Stimulated activated CD4-positive, alpha-beta T cell treated with anti-CD3 and anti-CD28 coated beads, Interleukin-4, amount 100 ng/mL, for 48 hours (primary cell): ENCODE measurements around the gene NBPF3.
"Not testable (repeated sequence)": the region's sequence is repeated elsewhere in the genome, so short reads cannot be mapped to it uniquely, and the experiment has no call there.

Experiments used
- DNase-seq, 2 donors: peaks; one replicate each; pipeline ENCODE4 v3.0.0-alpha.2; 2020; ENCODE audit warnings: low read depth in 2 of 2

The NBPF3 gene

DNA sequence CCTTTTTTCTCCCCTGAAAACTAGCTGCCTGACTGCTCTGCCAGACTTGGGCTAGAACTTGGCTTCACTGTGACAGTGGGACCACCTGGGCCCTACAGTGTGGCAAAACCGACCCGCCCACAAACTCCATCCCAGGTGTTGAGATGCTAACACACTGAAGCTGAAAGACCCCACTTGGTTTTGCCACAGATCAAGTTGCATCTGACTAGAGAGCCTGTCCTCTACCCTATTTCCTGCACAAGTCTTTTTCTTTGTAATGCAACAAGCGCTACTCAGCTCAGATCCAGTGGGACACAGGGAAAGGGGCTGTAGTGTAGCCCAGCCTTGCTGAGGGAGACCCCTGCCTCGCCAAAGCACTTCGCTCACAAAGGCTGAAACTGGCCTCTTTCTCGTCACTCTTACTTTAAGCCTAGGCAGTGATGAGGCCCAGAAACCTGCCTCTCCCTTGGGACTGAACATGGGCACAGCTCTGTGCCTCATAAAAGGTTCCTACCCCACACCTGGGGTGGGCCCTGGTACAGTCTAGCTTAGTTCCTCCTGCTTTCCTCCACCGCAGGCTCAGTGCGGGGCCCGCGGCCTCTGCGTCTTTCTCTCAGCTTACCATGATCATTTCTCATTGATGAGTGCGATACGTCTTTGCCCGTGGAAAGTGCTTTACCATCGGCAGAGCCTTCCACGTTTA, 79.0 kb downstream of the NBPF3 start:
- no peak for DNase-seq

DNA sequence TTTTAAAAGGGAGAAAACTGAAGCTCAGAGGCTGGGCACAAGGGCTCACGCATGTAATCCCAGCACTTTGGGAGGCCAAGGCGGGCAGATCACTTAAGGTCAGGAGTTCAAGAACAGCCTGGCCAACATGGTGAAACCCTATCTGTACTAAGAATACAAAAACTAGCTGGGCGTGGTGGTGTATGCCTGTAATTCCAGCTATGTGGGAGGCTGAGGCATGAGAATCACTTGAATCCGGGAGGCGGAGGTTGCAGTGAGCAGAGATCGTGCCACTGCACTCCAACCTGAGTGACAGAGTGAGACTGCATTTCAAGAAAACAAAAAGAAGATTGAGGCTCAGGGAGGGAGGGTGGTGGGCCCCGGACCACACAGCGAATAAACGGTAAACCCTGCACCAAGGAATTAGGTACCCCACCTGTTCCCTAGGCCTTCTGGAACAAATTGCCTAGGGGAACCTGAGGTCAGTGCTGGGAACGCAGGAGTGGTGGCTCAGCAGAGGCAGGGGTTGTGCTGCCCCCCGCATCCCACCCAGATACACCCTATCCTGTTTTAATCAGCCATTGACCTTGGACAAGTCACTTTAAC, 79.6 kb downstream of the NBPF3 start:
- DNase-seq, result not testable (repeated sequence)

DNA sequence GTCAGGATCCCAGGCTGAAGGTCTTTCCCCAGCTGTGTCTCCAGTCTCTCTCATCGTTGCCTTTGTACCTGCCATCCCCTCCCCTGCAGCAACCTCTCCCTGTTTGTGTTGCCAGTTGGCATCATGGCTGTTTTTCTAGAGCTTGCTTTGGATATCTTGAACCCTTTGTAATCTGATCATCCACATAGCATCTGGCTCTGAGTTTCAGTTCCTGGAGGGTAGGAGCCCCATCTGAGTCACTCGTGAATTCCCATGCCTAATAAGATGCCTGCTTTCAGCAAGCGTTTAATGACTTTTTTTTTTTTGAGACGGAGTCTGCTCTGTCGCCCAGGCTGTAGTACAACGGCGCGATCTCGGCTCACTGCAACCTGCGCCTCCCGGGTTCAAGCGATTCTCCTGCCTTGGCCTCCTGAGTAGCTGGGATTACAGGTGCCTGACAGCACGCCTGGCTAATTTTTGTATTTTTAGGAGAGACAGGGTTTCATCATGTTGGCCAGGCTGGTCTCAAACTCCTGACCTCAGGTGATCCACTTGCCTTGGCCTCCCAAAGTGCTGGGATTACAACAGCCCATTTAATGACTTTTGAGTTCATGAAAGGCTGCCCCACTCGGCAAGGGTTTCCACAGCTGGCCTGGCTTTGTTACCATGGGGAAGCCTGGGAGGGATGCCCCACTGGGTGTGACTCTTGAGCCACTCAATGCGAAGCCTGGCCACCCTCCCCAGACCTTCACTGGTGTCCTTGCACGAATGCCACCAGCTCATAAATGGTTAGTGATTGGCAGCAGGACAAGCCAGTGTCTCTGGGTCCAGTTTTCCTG, 81.2 kb downstream of the NBPF3 start:
- DNase-seq, result no peak

DNA sequence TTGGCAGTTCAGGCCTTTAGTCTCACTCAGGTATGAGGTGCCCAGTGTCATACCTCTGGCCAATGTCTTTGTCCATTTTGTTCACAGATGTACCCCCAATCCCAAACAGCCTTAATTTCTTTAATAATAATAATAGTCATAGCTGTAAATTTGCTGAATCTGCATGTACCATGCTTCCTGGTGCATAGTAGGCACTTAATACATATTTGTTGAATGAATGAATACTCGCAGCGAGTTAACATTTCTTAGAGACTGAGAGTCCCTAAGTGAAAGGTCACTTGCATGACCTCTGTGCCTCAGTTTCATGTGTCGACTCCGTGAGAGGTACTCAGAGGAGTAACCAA, 81.8 kb downstream of the NBPF3 start:
- DNase-seq, result no peak

DNA sequence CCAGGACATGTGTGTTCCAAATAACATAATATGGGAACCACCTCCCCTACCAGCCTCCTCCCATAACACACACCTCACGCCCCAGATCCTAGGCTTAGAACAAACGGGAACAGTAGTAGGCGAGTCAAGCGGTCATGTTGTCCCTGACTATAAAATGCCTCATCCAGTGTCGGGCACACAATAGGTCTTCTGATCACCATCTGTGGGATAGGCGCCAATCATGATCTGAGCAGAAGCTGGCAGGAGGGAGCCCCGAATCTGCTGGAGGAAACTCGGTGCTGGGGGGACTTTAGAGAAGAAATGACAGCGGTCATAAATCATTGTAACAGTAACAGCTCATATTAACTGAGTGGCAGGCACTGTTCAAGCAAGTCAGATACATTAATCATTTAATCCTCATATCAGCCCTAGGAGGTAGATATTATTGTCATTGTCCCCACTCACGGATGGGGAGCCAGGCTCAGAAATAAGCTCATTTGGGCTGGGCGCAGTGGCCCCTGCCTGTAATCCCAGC, 82.6 kb downstream of the NBPF3 start:
- no peak for DNase-seq

DNA sequence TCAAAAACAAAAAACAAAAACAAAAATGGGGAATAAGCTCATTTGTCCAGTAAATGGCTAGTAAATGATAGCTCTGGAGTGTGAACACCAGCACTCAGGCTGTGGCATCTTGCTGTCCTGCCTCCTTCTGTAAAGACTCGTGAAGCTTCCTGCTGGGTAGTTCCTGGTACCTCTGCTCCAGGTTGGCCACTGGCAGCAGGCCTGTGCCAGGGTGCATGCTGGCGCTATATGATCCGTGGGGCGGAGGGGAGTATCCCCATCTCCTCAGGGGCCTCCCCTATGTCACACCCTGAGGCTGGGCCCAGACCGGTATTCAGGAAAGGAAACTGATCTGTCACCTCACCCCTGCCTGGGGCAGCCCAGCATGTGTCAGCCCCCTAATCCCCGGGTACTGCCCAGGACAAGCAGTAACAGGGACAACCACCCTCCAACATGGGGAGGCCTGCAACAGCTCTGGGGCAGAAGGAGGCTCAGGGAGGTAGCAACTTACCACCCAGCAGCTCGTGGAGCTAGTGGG, 83.4 kb downstream of the NBPF3 start:
- DNase-seq, result no peak

DNA sequence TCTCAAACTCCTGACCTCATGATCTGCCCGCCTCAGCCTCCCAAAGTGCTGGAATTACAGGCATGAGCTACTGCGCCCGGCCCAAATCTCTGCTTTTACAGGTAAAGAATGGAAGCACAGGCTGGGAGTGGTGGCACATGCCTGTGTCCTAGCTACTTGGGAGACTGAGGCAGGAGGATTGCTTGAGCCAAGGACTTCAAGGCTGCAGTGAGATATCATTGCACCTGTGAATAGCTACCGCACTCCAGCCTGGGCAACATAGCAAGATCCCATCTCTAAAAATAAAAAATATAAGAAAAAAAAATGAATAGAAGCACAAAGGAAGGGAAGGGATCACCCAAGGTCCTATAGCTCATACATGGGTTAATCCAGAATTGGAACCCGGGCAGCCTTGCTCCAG, 84.3 kb downstream of the NBPF3 start:
- DNase-seq, result no peak

DNA sequence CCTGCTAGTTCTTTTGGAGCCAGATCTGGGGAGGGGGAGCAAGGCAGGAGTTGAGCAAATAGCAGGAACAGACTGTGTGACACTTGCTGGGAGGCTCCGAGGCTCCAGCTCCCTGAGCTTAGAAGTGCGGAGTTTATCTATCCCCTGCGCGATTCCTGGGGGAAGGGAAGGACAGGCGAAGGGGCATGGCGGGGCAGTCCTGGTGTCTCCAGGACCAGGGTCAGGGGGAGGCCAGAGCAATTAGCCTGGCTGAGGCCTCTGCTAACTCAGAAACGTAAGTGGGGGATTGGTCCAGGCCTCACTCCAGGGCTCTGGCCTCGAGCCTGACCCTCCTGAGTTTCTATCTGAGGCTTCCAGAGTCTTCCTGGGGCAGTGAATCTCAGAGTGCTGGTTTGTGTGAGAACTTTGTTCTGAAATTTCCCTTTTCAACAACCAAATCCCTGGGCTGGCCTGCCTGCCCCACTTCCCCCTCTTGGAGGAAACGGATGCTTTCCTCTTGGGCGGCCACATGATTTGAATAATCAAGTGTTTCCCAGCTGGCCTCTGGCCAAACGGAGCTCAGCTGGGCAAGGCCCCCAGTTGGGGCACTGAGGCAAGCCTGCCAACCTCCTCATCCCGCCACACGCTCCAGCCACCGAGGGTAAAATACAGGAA, 84.9 kb downstream of the NBPF3 start:
- no peak for DNase-seq

DNA sequence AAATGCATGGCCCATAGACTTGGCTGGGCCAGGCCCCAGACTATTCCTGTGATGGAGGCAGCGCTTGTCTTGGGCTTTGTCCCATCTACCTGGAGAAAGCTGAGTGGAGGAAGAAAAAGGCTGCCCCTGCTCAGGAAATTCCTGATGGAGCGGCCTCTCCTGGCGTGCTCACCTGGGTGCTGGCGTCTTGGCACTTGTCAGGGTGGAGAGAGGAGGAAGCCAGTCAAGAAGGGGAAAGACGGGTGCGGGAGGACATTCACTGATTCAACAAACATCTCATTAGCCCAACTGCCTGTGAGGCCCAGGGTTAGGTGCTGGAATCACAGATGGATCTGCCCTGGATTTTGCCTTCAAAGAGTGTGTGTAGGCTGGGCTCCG, 85.4 kb downstream of the NBPF3 start:
- no peak for DNase-seq

DNA sequence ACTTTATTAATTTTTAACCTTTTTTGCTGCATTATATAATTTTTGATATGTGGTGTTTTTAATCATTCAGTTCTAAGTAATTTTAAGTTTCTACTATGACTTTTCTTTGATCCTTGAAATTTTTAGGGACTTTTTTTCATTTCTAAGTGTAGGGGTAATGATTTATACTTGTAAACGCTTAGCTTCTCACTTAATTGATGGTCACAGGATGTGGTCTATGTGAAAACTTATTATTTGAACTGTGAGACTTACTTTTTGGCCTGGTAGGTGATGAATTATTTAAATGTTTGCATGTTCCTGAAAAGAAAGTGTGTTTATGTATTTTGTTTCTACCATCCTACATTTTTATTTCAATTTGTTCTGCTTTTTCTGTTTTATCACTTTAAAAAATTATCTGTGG, 86.5 kb downstream of the NBPF3 start:
- no peak for DNase-seq

DNA sequence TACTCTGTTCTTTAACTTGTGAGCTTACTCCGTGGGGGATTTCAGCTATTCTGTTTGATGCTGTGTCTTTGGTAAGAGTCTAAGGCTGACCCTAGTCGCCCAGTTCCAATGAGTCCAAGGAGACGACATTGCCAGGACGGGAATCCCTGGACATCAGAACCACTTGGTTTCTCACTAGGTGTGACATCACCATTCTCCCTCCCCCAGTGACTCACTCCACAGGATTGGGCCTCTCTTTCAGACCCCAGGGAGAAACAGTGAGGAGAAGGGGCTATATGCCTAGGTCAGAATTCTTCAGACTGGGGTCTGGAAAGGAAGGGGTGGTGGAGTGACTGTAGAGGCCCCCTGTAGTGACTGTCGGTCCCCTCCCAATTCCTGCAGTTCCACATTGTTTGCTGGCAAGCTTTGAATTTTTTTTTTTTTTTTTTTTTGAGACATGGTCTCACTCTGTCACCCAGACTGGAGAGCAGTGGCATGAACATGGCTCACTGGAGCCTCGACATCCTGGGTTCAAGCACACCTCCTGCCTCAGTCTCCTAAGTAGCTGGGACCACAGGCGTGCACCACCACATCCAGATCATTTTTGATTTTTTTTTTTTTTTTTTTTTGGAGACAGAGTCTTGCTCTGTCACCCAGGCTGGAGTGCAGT, 90.6 kb downstream of the NBPF3 start:
- DNase-seq, result no peak

DNA sequence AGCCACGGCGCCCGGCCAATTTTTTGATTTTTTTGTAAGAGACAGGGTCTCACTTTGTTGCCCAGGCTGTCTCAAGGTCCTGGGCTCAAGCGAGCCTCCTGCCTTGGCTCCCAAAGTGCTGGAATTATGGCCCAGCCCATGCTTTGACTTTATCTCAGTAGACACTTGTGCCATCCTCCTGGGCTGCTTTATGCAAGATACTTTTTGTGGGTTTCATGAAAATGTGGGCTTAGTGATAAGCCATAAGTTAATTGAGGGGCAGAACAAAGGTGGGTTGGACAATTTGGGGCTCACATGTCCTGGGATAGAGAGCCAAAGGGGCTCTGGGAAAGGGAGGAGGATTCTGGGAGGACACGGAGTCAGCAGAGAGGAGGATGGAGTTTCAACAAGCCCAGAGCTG, 91.3 kb downstream of the NBPF3 start:
- DNase-seq, result no peak

DNA sequence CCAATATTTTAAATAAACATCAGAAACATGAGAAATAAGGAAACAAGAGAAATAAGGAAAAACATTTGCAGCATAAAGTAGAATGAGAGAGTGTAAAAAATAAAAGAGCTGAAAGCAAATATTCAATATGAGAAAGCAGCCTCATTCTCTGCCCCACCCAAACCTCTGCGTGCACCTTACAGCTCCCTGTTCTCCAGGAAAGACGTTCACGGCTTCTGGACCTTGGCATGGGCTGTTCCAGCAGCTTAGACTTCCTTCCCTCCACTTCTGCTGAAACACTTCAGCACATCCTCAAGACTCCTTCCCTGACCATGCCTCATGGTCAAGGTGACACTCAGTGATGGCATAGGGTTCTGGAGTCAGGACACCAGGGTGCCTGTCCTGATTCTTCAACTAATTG, 92.6 kb downstream of the NBPF3 start:
- DNase-seq, result no peak

DNA sequence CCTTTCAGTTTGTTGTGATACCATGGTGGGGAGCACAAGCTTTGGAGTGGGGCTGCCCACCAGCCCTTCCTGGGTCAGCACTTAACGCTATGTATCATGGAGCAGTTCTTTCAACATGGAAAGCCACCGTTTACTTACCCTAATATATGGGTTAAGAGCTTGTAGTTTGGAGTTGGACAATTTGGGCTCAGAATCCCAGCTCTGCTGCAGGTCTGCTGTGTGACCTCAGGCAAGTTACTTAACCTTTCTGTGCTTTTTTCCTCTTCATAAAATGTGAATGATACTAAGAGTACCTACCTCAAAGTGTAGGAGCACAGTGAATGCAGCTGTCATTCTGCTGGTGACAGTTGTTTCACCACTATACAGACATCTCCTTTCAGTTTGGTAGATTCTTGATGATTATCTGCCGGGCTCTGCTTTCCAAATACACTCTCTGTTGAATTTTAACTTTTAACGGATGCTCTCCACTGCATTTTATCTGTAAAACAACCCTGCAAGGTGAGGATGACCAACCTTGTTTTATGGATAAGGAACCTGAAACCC, 93.1 kb downstream of the NBPF3 start:
- no peak for DNase-seq

DNA sequence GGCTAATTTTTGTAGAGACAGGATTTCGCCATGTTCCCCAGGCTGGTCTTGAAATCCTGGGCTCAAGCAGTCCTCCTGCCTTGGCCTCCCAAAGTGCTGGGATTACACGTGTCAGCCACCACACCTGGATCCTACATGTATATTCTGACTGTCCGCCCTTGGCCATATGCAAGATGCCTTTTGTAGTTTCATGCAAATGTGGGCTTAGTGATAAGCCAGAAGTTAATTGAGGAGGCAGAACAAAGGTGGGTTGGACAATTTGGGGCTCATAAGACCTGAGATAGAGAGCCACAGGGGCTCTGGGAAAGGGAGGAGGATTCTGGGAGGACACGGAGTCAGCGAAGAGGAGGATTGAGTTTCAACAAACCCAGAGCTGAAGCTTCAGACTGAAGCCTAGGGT, 94.2 kb downstream of the NBPF3 start:
- no peak for DNase-seq
